ENCODE data around the gene CTNND1.

GRCh38 chr11:57787006-57787604 is 25.5 kb downstream of the CTNND1 start:
- no peak for TF ChIP-seq CTCF (IDR thresholded peaks at IDR 0.05)
- TF ChIP-seq POLR2A (IDR thresholded peaks at IDR 0.05): no peak
